Activated CD4-positive, alpha-beta T cell treated with anti-CD3 and anti-CD28 coated beads, Interleukin-2, amount 50 U/mL, for 1 hour (primary cell): ENCODE measurements around the gene CUBN.

Experiments used
- DNase-seq: peaks from one replicate; pipeline ENCODE4 v3.0.0-alpha.2; 2020

Gene CUBN

DNA sequence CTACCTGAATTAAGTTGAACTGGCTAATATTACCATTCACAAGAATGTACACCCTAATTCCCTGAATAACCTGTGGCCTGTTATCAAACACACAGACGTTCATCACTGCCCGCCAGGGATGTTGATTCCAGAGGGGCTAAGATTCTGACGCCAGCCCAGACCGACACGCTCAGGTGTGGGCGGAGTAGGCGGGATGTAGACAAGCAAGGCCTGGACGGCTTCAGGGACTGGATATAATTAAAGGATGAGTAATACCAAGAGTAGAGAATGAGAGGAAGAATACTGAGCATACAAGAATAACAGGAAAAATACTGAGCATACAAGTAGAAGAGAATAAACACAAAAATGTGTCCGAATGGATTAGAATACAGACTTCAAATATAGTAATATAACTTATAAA is 29.0 kb downstream of the CUBN start:
- no peak for DNase-seq

DNA sequence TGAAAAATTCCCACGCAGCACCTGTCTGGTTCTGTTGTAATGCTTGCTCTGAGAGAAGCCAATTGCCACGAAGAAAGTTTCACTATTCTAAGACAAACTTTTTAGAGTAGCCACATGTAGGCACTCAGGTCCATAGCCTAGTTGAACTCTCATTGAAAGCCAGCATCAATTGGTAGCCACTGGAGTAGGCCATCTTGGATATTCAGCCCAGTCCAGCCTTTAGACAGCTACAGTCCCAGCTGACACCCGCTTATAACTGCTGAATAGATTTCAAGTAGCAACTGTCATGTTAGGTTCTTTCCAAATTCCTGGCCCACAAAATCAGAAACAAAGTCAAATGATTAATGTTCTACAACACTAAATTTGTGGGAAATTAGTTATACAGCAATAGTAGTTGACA is 31.6 kb downstream of the CUBN start:
- no peak for DNase-seq

DNA sequence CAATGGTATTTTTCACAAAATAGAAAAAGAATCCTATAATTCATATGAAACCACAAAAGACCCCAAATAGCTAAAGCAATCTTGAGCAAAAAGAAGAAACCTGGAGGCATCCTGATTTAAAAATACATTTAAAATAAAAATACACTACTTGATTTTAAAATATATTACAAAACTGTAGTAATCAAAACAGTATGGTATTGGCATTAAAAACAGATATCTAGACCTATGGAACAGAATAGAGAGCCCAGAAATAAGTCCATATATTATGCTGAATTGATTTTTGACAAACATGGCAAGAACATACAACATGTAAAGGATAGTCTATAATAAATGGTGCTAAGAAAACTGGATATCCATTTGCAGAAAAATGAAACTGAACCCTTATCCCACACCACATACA is 34.8 kb downstream of the CUBN start:
- DNase-seq, result no peak

DNA sequence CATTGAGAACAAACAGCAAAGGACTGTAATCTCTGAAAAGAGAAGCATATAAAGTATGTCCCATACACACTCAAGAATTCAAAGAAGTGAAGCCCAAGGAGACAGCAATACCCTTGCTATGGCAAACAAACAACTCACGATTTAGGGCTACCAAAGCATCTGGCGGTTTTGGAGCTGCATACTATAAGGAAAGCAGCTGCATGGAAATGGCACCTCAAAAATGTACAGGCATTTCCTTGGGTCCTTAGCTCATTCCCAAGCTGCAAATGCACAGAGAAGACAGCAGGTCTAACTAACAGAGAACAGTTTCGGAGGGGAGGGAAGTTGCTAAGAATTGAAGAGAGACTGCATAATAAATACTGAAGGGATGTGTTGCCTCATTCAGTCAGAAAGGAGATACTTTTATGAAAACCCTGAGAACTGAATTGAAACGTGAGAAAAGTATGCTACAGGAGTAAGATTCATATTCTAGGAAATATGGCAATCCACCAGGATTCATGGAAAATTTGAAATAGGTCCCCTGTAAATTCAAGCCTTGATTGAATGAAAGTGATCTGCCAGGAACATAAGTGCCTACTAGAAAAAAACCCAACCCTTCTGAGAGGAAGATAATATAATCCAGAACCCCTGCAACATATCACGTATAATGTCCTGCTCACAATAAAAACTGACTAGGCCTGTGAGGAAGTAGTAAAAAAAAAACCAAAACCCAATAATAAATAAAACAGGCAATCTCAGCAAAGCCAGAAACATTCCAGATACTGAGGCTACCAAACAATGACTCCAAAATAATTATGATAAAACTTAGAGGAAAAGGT is 36.4 kb downstream of the CUBN start:
- no peak for DNase-seq

DNA sequence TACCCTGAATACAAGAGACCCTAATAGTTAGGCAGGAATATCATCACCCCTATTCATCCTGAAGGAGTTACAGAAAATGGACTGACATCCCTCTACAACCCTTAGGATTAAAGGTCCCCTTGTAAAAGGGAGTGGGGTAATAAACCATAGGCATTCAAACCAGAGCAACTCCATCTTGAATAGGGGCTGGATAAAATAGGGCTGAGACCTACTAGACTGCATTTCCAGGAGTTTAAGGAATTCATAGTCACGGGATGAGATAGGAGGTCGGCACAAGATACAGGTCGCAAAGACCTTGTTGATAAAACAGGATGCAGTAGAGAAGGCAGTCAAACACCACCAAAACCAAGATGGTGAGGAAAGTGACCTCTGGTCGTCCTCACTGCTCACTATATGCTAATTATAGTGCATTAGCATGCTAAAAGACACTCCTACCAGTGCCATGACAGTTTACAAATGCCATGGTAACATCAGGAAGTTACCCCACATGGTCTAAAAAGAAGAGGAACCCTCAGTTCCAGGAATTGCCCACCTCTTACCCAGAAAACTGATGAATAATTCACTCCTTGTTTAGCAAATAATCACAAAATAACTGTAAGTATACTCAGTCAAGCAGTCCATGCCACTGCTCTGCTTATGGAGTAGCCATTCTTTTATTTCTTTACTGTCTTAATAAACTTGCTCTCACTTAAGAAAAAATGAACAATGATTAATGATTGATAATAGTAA is 37.2 kb downstream of the CUBN start:
- DNase-seq, result no peak

DNA sequence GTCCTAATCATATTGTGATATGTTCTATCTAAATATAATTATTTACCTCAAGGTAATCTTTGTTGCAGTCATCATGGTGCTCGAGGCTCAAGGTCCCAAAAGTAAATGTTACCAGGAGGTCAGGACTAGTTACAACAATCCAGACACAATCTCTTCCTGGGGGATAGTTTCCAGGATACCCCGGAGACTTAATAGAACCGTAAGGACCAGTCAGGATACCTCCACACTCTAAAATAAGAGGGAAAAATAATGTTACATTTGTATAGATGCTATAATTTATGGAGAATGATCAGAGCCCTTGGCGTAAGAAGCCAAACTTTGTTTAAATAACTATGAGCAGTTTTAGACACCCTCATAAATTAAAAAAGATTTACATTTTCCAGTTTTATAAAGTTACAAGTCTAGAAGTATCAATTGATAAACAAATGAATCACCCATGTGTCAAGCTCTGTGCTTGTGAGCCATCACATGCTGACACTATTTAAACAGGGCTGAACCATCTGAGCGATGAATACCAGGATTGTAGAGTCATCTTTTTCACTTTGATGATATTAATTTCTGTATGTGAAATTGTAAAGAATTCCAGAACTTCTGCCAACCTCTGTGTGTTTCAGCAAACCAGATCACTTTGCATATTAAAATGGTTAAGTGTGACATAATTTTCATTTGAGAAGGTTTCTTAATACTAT is 41.3 kb downstream of the CUBN start:
- no peak for DNase-seq

DNA sequence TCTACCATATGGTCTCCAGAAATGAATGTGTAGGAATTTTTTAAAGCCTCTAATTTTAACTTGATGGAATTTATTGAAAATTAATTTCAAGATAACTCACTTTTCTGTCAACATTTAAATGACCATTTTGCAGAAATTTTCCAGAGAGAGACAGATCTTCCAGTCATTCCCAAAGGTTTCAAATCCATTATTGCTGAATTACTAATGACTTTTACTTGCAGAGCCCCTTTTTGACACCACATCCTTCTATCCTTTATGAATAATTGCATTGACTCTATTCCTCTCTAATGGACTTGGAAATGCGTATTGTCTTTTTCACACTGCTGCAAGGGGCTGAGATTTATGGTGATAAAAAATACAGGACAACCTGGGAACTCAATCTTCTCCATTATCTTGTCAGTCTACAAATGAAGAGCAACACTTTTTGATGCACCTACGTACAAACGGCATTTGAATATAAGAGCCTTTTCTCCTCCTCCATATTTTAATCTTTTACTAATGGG is 42.7 kb downstream of the CUBN start:
- DNase-seq, result no peak

DNA sequence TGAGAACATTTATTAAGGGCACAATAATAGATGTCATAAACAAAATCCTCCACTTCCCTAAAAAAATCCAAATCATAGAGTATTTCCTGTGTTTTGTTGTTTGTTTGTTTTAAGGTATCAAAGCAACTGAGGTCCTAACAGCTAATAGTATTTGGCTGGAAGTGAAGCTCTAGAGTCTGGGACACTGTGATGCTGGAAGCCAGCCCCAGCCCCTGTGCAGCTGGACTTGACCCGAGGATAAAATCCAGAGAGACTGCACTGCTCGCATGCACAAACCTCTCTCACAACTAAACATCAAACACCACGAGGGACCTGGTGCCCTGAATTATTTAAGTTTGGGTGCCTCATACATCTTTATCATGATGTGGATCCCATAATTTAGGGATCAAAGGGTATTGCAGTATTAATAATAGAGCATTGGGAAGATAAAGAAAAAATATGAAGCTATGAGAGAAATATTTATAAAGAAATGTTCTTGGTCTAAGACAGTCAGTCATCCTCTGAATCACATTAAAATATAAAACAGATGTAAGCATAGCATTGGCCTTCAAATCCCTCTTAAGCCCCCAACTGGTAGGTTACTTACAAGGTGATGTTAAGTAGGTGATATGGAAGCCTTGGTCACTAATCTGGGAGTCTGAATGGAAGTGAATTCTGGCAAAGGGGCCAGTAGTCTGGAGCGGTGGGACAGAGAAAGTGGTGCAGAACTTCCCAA is 44.4 kb downstream of the CUBN start:
- no peak for DNase-seq

DNA sequence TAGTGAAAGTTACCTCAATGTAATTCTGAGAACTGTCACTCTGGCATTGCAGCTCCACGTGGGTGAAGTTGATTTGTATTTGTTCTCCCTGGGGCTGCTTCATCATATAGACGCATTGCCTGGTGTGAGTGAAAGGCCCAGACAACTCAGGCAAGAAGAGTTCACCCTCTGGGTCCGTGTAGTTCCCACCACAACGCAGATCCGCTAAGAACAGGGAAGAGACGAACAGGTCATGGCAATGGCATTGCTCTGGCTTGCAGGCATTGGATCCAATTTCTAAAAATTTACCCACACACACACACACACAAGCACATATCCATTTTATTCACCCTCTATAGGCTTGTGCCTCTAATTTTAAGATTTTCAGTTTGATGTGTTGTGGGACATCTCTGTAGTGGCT is 45.4 kb downstream of the CUBN start:
- no peak for DNase-seq

DNA sequence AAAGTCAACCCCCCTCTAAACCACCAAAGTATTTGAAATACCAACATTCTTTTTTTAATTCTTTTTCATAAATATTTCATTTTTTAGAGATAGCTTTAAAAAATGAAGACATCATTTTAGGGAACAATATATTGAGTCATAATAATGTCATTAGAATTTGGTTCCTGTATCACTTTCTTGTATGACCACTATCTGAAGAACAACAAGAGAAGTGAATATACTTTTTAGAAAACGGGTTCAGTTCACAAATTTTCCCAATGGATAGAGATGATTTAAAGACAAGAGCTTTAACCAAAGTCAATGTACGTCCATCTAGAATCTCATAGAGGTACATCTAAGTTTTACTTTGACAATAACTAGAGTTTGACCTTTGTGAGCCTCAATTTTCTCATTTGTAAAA is 48.2 kb downstream of the CUBN start:
- no peak for DNase-seq

DNA sequence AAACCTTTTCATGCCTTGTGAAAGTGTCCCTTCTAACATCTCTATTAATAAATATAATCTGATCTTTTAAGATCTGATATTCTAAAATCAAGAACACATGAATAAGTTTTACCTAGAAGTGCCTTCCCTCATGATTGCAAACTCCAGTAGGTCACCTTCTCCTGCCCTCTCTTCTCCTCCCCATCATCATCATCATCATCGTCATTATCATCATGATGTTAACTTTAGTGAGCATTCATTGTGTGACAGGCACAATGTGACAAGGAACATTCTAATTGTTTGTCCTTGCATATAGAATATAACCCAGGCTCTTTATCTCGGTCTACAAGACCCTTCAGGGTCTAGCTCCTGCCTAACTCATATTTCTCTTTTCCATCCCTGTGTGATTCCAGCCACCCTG is 51.7 kb downstream of the CUBN start:
- no peak for DNase-seq

DNA sequence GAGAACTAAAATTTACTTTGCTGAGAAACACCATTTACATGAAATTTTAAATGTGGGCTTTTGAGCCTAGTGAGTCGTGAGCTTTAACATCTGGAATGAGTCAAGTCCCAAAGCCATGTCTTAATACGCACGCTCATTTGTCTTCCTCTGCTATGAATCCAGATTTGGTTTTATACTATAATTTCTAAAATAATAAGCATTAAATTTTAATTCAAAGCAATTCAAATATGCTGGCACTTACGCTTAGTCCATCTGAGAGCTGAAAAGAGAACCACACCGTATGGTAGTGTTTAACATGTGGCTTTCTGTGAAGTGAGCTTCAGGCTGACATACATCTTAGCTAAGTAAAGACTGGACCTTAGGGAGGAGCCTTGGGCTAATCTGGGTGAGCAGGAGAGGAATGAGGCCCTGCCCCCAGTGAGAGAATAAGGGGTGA is 52.2 kb downstream of the CUBN start:
- no peak for DNase-seq

DNA sequence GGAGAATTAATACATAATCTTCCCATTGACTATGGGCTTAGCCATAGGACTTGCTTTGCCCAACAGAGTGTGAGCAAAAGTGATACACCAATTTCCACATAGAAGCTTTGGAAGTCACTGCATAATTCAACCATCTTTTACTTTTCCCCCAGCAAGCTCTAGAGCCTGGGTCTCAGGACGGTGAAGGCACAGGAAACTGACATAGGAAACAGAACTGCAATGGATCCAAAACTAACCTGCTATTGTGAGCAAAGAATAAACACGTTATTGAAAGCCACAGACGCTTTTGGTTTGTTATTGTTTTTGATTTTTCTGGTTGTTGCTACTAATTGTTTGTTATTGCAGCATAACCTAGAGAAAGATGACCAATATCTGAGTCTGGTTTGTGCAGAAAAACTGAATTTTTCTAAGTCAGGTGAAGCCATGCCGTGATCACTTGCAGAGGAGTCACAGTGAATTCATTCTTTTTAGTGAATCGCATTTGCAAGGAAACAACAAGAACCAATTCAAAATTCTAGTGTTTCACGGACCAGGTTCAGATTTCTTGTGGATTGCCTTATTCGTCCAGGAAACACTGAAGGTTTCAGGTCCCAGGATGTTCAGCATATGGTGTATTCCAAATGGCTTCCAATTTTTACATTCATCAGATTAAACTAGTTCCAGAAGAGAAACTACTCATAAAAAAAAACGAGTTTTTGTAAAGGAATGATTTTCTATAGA is 52.8 kb downstream of the CUBN start:
- DNase-seq, result no peak

DNA sequence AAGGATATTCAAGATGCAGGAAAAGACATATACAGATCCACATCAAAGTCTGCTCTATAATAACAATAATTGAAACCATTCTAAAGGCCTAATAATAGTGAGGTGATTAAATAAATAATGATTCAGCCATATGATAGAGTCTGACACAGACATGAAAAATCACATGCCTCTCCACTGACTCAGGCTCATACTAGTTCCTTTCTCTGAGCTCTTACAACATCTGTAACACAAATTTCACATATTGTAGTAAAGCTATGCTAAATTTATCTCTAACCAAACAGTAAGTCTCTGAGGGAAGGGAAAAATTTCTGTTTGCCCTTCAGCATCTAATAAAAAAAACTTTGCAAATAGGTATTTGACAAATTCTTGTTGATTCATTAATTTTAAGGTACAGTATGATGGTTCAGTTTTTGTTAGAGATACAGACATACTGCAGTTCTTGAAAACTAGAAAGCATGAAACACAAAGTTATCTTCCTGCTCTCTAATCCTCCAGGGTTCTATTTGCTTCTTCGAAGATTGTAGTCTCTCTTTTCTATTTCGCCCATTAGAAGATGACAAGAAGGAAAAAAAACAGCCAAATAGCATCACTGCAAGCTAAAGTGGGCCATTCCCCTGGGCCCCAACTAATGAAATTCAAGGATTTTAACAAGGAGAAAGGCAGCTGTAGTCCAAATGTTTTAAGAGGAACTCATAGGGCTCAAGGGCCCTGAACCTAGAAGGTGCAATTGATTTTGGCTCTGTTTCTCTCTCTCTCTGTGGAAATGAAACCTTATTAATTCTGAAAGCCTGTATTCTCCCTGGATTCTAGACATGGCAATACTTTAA is 53.9 kb downstream of the CUBN start:
- no peak for DNase-seq

DNA sequence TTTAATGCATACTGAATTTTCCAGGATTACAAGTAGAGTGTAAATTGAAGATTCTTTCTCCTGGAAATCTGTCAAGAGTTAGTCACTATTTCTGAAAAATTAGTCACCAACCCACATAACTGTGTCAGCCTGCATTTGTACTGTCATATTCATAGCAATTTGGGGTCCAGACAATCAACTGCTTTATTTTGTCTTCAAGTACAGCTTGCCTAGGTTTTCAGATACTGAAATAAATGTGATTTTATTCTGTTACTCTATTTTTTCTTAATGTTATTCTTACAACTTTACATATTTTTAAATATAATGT is 55.1 kb downstream of the CUBN start:
- DNase-seq, result no peak

DNA sequence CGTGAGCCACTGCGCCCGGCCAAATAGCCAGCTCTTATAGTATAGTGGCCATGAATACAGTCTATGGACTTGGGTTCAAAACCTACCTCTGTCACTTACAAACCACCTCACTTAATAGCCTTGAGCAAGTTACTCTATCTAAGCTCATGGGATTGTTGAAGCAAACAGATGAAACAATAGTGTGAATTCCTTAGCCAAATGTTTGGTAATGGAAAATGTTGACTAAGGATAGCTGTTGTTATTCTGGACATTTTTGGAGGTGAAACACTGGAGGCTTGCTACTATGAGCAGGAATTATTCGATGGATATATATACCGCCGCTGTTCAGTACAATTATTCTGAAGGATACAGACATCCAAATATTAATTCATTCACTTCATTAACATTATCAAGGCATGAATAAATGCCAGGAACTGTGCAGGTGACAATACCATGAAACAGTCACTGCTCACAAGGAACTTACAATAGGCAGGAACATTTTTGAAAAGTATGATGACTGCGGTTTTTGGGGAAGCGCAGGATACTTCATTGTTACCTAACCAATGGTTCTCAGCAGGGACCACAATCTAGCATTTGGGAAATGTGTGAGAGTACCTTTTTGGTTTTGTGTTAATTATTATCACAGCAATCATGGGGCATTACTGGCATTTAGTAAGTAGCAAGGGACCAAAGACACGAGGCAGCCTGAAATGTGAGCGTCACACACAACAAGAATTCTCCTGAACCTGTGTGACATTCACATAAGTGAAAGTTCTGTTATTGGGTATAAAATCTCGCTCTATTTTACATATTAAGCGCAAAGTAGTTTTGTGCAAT is 55.7 kb downstream of the CUBN start:
- no peak for DNase-seq

DNA sequence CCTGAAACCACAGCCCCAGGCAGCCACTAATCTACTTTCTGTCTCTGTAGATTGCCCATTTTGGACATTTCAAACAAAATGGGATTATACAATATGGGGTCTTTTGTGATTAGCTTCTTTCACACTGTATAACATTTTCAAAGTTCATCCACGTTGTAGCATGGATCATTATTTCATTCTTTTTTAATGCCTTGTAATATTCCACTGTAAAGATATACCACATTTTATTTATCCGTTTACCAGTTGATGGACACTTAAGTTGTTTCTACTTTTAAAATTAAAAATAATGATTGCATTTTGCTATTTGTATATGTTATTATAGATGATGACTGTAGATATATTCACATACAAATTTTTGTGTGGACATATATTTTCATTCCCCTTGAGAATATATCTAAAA is 60.7 kb downstream of the CUBN start:
- DNase-seq, result no peak

DNA sequence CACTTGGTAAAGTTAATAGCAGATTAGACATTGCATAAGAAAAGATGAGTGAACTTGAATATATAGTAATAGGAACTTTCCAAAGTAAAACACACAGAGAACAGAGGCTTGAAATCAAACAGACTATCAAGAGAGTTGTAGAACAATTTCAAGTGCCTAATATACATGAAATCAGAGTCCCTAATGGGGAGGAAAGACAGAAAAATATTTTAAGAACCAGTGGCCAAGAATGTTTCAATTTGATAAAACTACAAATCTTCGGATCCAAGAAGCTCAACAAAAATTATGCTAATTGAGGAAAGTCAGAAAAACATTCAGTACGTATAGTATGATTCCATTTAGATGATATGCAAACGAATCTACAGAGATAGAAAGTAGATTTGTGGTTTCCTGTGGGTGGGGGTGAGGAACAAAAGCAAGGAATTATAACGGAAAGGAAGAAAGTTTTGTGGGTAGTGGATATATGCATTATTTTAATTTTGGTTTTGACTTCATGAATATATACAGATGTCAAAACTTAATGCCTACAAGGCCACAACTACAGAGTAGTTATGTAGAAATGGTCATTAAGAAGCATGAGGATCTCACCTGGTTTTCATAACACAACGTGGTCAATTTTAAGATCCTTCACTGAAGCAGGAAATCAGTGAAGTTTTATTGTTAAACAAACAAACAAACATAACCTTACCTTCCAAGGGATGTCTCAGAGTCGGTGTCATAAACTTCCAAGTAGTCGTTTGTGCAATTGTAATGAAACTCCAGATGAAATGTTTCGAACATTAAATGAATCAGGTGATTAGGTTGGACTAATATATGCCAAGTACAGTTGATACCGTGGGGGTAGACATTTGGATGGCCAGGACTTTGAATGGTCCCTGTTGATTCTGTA is 62.0 kb downstream of the CUBN start:
- DNase-seq, result no peak

DNA sequence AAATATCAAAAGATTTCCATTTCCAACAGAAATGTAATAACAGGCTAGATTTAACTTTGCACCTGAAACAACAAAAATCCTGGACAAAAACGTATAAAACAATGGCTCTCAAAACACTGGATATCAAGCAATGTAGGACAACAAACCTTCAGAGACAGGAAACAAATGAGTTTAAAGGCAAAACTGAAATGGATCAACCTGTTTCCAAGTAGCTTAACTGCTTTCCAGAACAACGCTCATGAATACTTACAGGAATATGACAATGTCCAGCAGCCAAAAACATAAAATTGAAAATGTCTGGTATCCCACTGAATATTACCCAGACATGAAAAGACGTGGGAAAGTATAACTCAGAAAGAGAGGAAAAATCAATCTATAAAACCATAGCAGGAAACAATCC is 62.8 kb downstream of the CUBN start:
- no peak for DNase-seq

DNA sequence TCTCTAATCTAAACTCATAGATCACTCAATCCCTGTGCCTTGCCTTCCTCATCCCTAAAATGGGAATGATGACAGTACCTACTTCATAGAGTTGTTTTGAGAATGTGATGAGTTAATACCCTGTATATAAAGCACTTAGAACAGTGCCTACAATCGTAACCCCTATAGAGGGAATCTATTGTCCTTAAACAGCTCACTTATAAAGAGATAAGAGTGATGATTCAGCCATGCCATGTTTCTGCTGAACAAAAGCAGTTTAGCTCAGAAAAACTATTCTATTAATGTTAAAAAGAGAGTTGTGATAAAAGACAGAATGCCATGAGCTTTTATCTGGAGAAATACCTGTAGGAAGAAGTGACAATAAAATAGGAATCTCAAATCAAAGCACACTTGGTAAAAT is 63.6 kb downstream of the CUBN start:
- no peak for DNase-seq
